Keratinocyte (primary cell): ENCODE results near the gene GOLGA6B. TPM values are rescaled to one million over a fixed set of nuclear protein-coding genes. Genes with fewer than 3 reads are reported as not detected.

ENCODE experiments used
- DNase-seq: peaks from one replicate; pipeline ENCODE4 v3.0.0-alpha.2; 2011; ENCODE audit warnings: low read depth, missing footprints, low spot score
- FAIRE-seq: peaks from 2 replicates; lab custom pipeline; 2011; peaks lifted over from hg19 to GRCh38; lab: Jason Lieb, UNC
- H2AFZ ChIP-seq: 2 replicates; pipeline ENCODE4 v1.6.0; 2012; ENCODE audit warnings: low read length, control low read depth, inconsistent platforms; ENCODE audit not compliant: control insufficient read depth
- H3K27ac ChIP-seq: 2 replicates; pipeline ENCODE4 v1.5.1; 2011; ENCODE audit warnings: low read length; ENCODE audit not compliant: control insufficient read depth, insufficient read depth
- H3K27me3 ChIP-seq: 3 replicates; pipeline ENCODE4 v1.6.0; 2011; ENCODE audit warnings: low read length; ENCODE audit not compliant: control insufficient read depth, insufficient read depth; ENCODE audit errors: extremely low read depth
- H3K36me3 ChIP-seq, 2 experiments: 2 replicates in 1 of 2; 3 replicates in 1 of 2; pipeline ENCODE4 v1.5.1; 2011; ENCODE audit warnings: low read length in 2 of 2, mild to moderate bottlenecking in 1 of 2; ENCODE audit not compliant: control insufficient read depth in 2 of 2, insufficient read depth in 2 of 2; ENCODE audit errors: extremely low read depth in 1 of 2
- H3K4me1 ChIP-seq: 3 replicates; pipeline ENCODE4 v1.5.1; 2011; ENCODE audit warnings: low read length; ENCODE audit not compliant: control insufficient read depth, insufficient read depth; ENCODE audit errors: extremely low read depth
- H3K4me2 ChIP-seq: 3 replicates; pipeline ENCODE4 v1.6.0; 2011; ENCODE audit warnings: low read depth, low read length; ENCODE audit not compliant: control insufficient read depth, insufficient read depth; ENCODE audit errors: extremely low read depth
- H3K4me3 ChIP-seq, 3 experiments: fragments of 200-600 bp in 1 of 3; sonication (generic) in 1 of 3; 2 replicates in 2 of 3; 3 replicates in 1 of 3; pipeline ENCODE4 v1.5.1; 2011 to 2016; ENCODE audit warnings: low read length in 3 of 3, mild to moderate bottlenecking in 3 of 3, control low read depth in 2 of 3, inconsistent platforms in 1 of 3, low read depth in 1 of 3, mixed read lengths in 1 of 3, mixed run types in 1 of 3, moderate library complexity in 1 of 3; ENCODE audit not compliant: control insufficient read depth in 2 of 3, insufficient read depth in 2 of 3; ENCODE audit errors: extremely low read depth in 1 of 3
- H3K79me2 ChIP-seq: 2 replicates; pipeline ENCODE4 v1.6.0; 2012; ENCODE audit warnings: low read length; ENCODE audit not compliant: control insufficient read depth, insufficient read depth
- H3K9ac ChIP-seq: 3 replicates; pipeline ENCODE4 v1.6.0; 2011; ENCODE audit warnings: low read length; ENCODE audit not compliant: control insufficient read depth, insufficient read depth; ENCODE audit errors: extremely low read depth
- H3K9me1 ChIP-seq: 3 replicates; pipeline ENCODE4 v1.6.0; 2011; ENCODE audit warnings: low read length; ENCODE audit not compliant: control insufficient read depth, insufficient read depth; ENCODE audit errors: extremely low read depth
- H3K9me3 ChIP-seq: 2 replicates; pipeline ENCODE4 v1.5.1; 2012; ENCODE audit warnings: low read depth, low read length; ENCODE audit not compliant: control insufficient read depth
- H4K20me1 ChIP-seq: 3 replicates; pipeline ENCODE4 v1.6.0; 2011; ENCODE audit warnings: low read length; ENCODE audit not compliant: control insufficient read depth, insufficient read depth; ENCODE audit errors: extremely low read depth
- CTCF ChIP-seq, 3 experiments: IDR thresholded peaks in 1 of 3; conservative IDR thresholded peaks in 1 of 3; optimal IDR thresholded peaks in 1 of 3; 2 replicates in 2 of 3; 3 replicates in 1 of 3; pipeline versions ENCODE3 to v1.5.1; 2011; ENCODE audit warnings: low read length in 3 of 3, mild to moderate bottlenecking in 3 of 3, moderate library complexity in 2 of 3, control low read depth in 1 of 3, inconsistent platforms in 1 of 3; ENCODE audit not compliant: insufficient read depth in 2 of 3; ENCODE audit errors: extremely low read depth in 1 of 3
- EZH2 ChIP-seq: IDR thresholded peaks from one replicate; pipeline ENCODE4 v1.6.1; 2012; ENCODE audit warnings: inconsistent platforms, mild to moderate bottlenecking, low read length, moderate library complexity
- dilution Hi-C: fragments of 300-500 bp; cut with MboI; formaldehyde crosslinking; loops from one replicate; pipeline ENCODE4 v1.7.0; 2020; ENCODE audit warnings: low sequenced_read_pairs; ENCODE audit not compliant: extremely low pct_ligation_motif_present
- polyA plus RNA-seq, 5 experiments: library from polyadenylated mRNA; depleted of rRNA in 3 of 5; stranded (reverse) in 3 of 5; stranded (forward) in 1 of 5; unstranded in 1 of 5; fragments of >200 nt; gene quantifications; 1 replicate in 1 of 5; 2 replicates in 3 of 5; 3 replicates in 1 of 5; pipeline versions ENCODE4 v1.2.1 to v1.2.3, GENCODE V29; 2011 to 2012; ENCODE audit warnings: missing spikeins in 2 of 5, low read depth in 1 of 5, low replicate concordance in 1 of 5

The GOLGA6B gene
- polyA plus RNA-seq, 1 donor (not counting 4 experiments of a cell fraction or from before 2014, with no cell fraction given): not detected

DNA sequence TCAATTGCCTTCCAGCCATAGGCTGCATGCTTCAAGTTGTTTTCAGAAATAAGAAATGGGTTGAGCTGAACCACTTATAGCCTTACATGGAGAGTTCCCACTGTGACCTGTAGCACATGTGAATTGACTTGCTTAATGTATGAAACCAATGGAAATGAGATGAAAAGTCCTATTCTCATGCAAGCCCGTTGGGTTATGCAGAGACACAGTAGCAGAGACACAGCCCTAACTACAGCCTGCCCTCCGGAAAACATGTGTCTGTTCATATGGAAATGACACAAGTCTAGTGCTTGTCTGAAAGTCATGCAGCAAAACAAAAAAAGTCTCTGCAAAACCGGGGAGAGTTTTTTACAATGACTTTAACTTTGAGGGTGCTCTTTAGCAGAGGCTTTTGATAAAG is 17.0 kb downstream of the GOLGA6B start:
- dilution Hi-C loops: no loop called here
- Histone ChIP-seq H3K27ac (no peak overlapping the region), H3K27me3 (peaks cover 6% of the 10 kb centered on the region), H3K4me1 (peaks cover 2% of the 10 kb centered on the region), H3K9me1 (no peaks in the 10 kb centered on the region), H3K4me3 (no peak overlapping the region), H3K79me2 (no peaks in the 10 kb centered on the region), H2AFZ (no peak overlapping the region), H3K9me3 (no peaks in the 10 kb centered on the region), H3K4me2 (no peak overlapping the region), H3K9ac (no peak overlapping the region), H3K36me3 (no peaks in the 10 kb centered on the region), H4K20me1 (no peaks in the 10 kb centered on the region)
- DNase-seq (no peak), FAIRE-seq (no peak)
- no peak for TF ChIP-seq CTCF (optimal IDR thresholded peaks at IDR 0.05 in 1 of 3, IDR thresholded peaks at IDR 0.05 in 1 of 3, conservative IDR thresholded peaks at IDR 0.05 in 1 of 3; ENCODE audit: extremely low read depth in 1 of 3, insufficient read depth in 2 of 3, low read length in 3 of 3)
- TF ChIP-seq EZH2: no peak

GRCh38 chr15:72676838-72677237 is 22.3 kb downstream of the GOLGA6B start:
- FAIRE-seq (no peak), DNase-seq (no peak)
- Histone ChIP-seq H3K27ac (no peak overlapping the region), H3K27me3 (peaks cover 10% of the 10 kb centered on the region), H2AFZ (no peak overlapping the region), H3K9me1 (no peaks in the 10 kb centered on the region), H3K4me1 (no peaks in the 10 kb centered on the region), H3K79me2 (no peaks in the 10 kb centered on the region), H3K9me3 (no peaks in the 10 kb centered on the region), H3K4me3 (no peak overlapping the region), H3K4me2 (no peak overlapping the region), H3K9ac (no peak overlapping the region), H4K20me1 (no peaks in the 10 kb centered on the region), H3K36me3 (no peaks in the 10 kb centered on the region)
- dilution Hi-C loops: no loop called here
- TF ChIP-seq CTCF (optimal IDR thresholded peaks at IDR 0.05 in 1 of 3, IDR thresholded peaks at IDR 0.05 in 1 of 3, conservative IDR thresholded peaks at IDR 0.05 in 1 of 3; ENCODE audit: extremely low read depth in 1 of 3, insufficient read depth in 2 of 3, low read length in 3 of 3) (no peak), EZH2 (no peak)
